ENCODE measurements around the gene RBPMS2.
"Not testable (repeated sequence)": the region's sequence is repeated elsewhere in the genome, so short reads cannot be mapped to it uniquely, and the experiment has no call there.

Gene RBPMS2
- total RNA-seq, result 0 reads per million in 2 experiments

DNA sequence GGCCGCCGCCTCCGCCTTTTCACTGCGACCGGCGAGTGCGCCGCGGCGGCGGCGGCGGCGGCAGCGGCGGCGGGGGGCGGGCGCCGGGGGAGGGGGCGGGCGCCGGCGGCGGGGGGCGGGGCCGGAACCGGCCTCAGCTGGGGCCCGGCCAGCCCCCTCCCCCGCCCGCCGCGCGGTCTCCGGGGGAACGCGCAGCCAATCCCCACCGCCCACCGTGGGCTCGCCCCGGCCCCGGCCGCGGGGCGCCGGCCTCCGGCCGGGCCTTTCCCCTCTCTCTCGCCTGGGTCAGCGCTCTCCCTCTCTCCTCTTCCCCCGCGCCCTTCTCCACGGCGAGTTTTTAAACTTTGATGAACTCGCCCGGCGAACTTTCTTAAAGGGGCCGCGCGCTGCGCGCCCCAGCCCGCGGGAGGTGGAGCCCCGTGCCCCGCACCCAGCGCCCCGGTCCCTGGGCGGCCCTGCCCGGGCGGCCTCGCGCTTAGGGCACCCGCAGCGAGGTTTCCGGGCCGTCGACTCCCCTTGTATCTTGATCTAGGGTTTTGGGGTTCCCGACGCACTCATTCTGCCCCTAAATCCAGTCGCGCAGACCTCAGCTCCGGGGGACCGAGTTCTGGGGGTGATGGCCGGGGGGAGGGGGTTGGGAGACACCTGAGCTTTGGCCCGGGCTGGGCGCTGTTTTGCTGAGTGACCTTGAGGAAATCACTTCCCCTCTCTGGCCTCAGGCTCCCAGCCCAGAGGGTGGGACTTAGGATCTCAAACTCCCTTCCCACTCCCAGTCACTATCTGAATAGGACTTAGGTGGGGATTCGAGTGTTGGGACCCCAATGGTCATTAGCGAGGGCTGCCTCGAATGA lies at the start of gene RBPMS2:
RBPMS2 (minus strand) TSS at position 39 of the 851 bp plus-strand sequence. CDS start 270 bp downstream, outside the sequence.
- no peak for DNase-seq (ENCODE audit: low read depth)

DNA sequence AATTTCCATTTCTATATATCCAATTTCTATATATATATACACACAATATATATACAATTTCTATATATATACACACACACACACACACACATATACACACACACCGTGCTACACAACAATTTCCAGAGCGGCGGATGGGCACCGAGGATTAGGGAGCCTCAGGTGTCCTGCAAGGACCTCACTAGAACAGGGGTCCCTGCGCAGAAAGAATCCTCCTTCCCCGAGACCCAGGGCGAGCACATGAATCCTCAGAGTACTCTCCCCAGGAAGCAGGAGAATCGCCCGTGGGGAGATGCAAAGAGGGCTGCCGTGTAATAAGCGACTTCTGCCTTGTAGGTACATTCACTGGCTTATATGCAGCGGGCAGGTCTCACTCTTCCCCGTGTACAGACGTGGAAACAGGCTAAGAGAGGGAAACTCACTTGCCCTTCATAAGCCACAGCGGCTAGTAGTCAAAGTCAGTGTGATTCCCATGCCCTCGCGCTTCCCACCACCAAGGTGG lies 49.6 kb upstream of the RBPMS2 start:
- DNase-seq (ENCODE audit: low read depth), result no peak

DNA sequence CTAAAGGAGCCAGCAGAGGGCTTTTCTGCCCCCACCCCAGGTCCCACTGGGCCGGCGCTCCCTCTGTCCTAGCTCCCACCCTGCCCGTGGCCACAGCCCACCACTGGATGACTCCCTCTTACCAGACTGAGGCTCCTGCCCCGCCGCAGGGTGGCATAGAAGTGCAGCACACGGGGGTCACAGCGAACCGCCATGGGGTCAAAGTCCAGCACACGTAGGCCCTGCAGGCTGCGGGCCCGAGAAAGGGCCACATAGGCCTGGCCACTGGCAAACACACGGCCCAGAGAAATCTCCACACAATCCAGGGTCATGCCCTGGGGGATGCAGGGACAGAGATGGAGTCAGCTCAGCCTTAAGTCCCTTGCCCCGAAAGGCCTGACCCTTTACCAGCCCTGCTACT lies 41.1 kb upstream of the RBPMS2 start:
- no peak for DNase-seq (ENCODE audit: low read depth)

DNA sequence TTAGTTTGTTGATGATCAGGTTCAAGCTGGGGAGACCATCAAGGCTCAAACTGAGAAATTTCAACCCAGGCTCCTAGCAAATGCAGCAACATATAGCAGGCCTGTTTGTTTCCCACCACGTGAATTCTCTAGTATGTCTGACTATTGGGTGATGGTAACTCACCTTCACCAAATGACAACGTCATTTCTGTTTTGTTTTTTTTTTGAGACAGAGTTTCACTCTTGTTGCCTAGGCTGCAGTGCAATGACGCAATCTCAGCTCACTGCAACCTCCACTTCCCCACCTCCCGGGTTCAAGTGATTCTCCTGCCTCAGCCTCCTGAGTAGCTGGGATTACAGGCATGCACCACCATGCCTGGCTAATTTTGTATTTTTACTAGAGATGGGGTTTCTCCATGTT lies 39.6 kb upstream of the RBPMS2 start:
- DNase-seq (ENCODE audit: low read depth), result not testable (repeated sequence)

DNA sequence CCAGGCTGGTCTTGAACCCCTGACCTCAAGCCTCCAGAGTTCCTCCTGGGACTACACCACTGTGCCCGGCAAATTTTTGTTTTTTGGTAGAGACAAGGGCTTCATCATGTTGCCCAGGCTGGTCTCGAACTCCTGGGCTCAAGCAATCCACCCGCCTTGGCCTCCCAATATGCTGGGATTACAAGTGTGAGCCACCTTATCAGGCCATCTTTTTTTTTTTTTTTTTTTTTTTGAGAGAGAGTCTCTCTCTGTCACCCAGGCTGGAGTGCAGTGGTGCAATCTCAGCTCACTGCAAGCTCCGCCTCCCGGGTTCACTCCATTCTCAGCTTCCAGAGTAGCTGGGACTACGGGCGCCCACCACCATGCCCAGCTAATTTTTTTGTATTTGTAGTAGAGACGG lies 38.9 kb upstream of the RBPMS2 start:
- DNase-seq (ENCODE audit: low read depth), result not testable (repeated sequence)

DNA sequence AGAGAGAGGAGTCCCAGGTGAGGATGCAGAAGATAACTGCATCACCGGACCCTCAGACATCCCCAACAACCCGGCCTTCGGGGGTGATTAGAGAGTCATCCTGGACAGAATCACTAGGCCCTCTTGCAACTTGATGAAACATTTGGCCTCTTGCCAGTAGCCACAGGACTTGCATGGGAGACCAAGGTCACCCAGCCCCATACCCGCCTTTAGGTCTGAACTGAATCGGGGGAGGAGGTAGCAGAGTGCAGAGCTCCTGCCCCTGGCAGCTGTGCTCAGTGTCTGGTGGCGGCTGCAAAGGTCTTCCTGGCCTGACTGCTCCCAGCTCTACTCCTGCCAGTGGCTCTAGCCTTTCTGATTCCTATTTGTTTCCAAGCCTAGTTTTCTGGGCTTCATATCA lies 37.7 kb upstream of the RBPMS2 start:
- DNase-seq (ENCODE audit: low read depth), result no peak

DNA sequence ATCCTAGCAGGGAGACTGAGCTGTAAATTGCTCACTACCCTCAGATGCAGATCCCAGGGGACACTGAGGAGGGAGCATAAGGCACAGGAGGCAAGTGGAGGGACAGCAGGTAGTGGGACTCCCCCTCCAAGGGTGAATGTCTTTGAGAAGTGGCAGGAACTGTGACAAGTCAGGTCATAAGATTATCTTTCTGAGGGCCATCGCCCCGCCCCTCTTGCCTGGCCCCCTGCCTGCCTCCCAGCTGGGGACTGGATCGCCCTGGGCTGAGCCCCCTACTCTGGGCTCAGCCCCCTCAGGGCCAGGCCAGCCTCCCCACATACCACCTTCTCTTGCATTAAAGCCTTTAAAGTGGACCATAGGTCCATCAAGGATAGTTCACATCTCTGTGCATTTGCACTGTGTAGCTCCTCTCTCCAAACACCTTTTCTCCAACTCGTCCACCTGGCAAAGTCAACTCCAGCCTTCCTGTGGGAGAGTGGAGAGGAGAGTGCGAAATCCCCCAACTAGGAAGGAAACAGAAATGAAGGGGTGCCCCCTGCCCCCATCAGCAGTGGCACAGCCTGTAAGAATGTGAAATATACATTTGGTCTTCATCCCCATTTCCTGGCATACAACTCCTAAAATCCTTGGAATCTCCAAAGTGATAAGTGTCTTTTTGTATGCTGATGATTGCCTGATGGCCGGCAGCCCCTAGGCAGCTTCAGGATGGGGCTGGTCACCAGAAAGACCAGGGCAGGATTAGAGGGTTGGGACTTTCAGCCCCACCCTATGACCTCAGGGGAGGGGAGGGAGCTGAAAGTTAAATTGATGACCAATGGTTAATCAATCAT lies 35.3 kb upstream of the RBPMS2 start:
- DNase-seq (ENCODE audit: low read depth), result no peak

DNA sequence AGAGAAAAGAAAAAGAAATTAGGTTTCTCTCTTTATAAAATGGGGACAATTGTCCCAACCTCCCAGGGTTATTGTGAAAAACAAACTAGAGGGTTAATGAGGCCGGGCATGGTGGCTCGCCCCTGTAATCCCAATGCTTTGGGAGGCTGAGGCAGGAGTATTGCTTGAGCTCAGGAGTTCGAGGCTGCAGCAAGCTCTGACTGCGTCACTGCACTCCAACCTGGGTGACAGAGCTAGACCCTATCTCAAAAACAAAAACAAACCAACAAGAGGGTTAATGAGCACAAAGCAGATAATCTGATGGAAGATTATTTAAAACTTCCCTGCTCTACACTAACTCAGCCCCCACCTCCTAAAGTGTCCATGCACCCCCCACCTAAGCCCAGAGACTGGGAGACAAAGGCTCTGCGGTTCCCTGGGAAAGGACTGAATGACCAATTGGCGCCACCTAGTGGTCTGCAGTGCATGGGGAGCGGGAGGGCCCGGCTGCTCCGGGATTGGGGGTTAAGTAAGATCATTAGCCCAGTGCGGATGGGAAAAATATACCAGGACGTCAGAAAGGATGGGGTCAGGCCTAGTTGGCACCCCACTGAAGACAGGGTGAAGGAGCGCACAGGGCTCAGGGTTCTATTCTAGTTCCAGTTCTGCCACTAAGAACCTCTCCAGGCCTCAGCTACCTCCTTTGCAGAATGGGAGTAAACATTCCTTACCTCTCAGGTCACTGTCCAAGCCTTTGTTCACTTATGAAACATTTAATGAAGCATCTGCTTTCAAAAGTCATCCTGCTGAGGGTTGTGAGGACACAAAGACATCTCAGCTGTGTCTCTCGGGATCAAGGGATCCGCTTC lies 34.5 kb upstream of the RBPMS2 start:
- DNase-seq (ENCODE audit: low read depth), result peak; percentile 49

DNA sequence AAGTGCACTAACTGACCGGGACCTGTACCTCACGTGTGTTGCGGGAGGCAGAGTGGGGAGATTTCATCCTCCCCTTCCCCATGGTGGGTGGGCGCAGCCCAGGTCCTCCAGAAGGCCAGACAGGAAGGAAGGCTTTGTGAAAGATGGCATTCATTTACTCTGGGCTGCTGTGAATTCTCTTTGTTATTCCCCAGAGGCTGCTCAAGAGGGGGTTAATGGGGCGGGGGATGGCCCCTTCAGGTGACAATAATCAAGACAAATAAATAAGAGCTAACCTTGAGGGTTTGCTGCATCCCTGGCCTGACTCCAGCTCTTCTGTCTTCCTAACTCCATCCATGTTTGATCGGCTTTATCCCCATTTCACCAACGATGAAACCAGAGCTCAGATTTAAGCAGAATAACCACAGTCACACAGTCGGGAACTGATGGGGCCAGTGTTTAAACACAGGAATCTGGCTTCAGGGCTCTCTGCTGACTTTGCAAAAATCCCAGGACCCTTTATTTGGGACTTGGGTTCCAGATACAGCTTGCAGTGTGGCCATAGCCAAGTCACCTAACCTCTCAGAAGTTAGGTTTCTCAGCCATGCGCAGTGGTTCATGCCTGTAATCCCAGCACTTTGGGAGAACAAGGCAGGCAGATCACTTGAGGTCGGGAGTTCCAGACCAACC lies 33.5 kb upstream of the RBPMS2 start:
- no peak for DNase-seq (ENCODE audit: low read depth)

DNA sequence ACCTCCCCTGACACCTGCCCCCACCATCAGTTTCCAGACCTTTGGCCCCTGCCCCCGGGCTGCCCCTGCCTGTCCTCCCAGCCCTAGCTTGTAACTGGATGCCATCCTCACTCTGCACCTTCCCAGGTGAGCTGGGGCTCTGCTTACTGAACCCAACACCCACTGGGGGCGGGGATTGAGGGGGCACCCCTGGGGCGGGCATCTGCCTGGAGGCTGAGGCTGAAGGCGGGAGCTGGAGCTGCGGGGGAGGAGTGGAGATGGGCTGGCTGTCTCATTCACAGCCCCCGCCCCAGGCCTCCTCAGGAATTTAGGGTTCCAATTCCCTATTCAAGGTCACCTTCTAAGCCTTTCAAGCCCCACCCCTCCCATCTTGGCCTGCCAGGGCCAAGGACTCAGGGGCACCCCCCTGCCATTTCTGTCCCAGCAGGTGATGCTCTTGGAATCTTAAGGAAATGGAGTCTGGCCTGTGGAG lies 32.4 kb upstream of the RBPMS2 start:
- DNase-seq (ENCODE audit: low read depth), result no peak

DNA sequence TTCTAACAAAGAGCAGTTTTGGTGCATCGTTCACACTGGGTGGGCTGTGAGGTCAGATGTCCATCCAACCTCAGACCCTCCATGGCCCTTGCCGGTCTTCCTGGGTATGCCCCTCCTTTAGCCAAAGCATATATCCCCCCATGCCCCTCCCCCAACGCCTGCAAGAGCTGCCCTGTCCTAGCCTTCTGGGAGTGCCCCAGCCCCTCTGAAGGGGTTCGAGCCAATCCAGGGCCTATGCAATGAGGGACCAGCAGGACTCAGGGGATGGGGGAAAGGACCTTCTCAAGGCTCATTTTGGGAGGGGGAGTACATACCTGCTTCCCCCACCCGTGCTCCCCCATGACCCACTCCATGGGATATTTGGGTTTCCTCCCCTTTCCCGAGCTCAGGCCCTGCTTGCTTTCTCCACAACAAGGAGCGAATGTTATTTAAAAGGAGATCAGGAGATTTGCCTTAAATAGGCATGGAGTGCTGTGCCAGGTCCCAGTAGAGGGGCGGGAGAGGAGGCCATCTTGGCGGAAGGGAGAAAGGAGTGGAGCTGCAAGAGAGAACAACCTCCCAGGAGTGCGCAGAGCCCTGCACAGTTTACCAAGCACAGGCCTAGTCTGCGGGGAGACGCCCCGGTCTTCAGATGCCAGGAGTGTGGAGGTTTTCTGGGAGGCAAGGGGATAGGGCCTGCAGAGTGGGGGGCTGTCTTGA lies 31.8 kb upstream of the RBPMS2 start:
- no peak for DNase-seq (ENCODE audit: low read depth)

DNA sequence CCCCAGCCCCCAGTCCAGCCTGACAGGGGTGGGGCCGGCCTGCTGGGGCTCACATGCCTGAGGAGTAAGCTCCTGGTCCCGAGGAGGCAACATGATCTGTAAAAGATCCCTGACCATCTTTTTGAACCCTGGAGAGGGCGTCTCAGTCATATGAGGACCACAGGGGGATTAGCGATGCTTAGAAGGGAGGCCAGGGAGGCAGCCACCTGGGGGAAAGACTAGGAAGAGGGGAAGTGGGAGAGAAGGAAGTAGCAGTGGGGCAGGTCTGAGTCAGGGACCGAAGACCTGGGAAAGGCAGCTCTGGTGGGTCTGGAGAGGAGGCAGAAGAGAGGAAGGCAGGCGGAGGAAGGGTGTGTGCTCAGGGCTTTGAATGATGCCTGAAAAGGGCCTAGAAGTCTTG lies 31.1 kb upstream of the RBPMS2 start:
- no peak for DNase-seq (ENCODE audit: low read depth)

DNA sequence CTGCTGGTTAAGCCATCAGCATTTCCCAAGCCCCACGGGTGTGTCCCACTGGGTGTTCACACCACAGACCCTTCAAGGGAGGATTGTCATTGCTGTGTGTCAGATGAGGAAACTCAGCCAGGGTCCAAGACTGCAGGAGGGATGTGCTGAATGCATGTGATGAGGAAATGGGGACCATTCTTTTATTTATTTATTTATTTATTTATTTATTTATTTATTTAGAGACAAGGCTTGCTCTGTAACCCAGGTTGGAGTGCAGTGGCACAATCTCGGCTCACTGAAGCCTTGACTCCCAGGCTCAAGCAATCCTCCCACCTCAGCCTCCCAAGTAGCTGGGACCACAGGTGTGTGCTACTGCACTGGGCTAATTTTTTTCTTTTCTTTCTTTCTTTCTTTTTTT lies 29.2 kb upstream of the RBPMS2 start:
- DNase-seq (ENCODE audit: low read depth), result no peak

DNA sequence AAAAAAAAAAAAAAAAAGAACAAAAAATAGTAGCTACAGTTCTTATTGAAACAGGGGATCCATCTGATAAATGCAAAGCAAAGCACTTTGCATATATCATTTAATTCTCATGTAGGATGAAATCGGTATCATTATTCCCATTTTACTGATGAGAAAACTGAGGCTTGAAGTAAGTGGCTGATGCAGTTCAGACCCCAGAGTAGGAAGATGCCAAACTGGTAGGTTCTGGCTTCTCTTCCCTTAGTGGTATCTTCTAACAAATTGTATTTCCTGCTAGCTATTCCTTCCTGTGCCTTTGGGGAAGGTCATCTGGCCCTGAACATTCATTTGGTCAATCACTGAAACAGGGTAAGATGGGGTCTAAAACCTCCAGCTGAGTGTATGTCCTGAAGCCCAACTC lies 28.1 kb upstream of the RBPMS2 start:
- DNase-seq (ENCODE audit: low read depth), result no peak

DNA sequence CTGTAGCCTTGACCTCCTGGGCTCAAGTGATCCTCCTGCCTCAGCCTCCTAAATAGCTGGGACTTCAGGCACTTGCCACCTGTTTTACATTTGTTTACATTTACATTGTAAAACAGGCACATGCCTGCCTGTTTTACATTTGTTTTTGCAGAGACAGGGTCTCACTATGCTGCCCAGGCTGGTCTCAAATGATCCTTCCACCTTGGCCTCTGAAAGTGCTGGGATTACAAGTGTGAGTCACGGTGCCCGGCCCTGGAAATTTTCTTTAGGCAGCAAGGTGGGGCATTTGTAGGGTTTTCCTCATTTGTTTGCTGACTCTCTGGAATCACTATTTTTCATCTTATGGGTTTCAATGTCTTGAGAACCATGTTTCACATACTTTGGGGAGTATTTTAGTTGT lies 25.1 kb upstream of the RBPMS2 start:
- DNase-seq (ENCODE audit: low read depth), result no peak

DNA sequence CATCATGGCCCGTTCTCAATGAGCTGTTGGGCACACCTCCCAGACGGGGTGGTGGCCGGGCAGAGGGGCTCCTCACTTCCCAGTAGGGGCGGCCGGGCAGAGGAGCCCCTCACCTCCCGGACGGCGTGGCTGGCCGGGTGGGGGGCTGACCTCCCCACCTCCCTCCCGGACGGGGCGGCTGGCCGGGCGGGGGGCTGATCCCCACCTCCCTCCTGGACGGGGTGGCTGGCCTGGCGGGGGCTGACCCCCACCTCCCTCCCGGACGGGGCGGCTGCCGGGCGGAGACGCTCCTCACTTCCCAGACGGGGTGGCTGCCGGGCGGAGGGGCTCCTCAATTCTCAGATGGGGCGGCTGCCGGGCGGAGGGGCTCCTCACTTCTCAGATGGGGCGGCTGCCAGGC lies 23.5 kb upstream of the RBPMS2 start:
- not testable (repeated sequence) for DNase-seq (ENCODE audit: low read depth)

DNA sequence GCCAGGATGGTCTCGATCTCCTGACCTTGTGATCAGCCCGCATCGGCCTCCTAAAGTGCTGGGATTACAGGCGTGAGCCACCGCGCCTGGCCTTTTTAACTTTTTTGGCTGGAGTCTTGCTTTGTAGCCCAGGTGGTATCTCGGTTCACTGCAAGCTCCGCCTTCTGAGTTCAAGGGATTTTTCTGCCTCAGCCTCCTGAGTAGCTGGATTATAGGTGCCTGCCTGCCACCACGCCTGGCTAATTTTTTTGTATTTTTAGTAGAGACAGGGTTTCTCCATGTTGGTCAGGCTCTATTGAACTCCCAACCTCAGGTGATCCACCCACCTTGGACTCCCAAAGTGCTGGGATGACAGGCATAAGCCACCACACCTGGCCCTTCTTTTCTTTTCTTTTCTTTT lies 20.5 kb upstream of the RBPMS2 start:
- DNase-seq (ENCODE audit: low read depth), result not testable (repeated sequence)

DNA sequence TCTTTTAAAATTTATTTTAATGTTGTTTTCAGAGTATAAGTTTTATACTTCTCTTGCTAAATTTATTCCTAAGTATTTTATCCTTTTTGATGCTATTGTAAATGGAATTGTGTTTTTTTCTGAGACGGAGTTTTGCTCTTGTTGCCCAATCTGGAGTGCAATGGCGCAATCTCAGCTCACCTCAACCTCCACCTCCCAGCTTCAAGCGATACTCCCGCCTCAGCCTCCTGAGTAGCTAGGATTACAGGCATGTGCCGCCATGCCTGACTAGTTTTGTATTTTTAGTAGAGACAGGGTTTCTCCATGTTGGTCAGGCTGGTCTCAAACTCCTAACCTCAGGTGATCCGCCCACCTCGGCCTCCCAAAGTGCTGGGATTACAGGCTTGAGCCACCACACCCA lies 19.9 kb upstream of the RBPMS2 start:
- DNase-seq (ENCODE audit: low read depth), result not testable (repeated sequence)

DNA sequence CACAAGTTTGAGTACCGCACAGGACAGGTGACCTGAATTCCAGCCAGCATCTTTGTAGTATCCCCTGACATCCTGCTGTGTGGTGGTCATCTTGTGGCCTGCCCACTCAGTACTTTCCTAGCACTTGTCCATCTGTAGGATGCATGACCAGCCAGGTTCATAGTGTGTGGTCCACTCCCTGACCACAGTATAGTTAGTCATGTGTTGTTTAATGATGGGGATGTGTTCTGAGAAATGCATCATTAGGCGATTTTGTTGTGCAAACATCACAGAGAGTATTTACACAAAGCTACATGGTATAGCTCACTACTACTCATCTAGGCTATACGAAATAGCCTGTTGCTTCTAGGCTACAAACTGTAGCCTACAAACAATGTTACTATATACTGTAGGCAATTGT lies 16.9 kb upstream of the RBPMS2 start:
- DNase-seq (ENCODE audit: low read depth), result no peak

DNA sequence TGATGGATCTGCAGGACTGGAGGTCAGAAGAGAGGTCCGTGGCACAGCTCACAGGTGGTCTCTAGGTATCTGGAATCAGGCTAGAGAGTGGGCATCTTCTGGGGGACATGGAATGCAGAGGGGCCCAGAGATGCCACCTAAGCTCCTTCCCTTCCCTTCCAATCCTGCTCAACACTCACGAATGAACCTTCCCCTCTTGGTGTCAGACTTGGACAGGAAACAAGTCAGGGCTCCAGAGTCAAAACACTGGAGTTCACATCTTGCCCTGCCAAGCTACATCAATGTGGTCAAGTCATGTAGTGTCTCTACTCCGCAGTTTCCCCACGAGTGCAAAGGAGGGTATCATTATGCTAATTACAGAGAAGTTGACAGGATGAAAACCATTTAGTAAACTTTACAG lies 16.0 kb upstream of the RBPMS2 start:
- DNase-seq (ENCODE audit: low read depth), result no peak

DNA sequence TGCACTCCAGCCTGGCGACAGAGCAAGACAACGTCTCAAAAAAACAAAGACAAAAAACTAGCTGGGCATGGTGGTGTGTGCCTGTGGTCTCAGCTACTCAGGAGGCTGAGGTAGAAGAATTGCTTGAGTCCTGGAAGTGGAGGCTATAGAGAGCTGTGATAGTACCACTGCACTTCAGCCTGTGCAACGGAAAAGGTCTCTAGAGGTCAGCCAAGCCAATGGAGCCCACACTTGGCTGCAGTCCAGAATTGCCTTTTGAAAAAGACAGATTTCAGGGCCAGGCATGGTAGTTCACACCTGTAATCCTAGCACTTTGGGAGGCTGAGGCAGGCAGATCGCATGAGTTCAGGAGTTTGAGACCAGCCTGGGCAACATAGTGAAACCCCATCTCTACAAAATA lies 8.4 kb upstream of the RBPMS2 start:
- no peak for DNase-seq (ENCODE audit: low read depth)
